ENCODE data around the gene GET4. TPM values are rescaled to one million over a fixed set of nuclear protein-coding genes. Genes with fewer than 3 reads are reported as not detected.
A peak's percentile ranks its signal among the peaks of the same experiment; 100 is the strongest.

The GET4 gene
- total RNA-seq, 1 donor from 2014 or later: 17.2 TPM

GRCh38 chr7:910931-911431, 34.6 kb downstream of the GET4 start:
- Histone ChIP-seq H3K9ac (no peak overlapping the region), H3K36me3 (no peaks in the 10 kb centered on the region), H4K20me1 (ENCODE audit: low read depth) (no peaks in the 10 kb centered on the region), H3K4me2 (no peak overlapping the region), H3K4me1 (no peaks in the 10 kb centered on the region), H3K79me2 (ENCODE audit: low read depth) (no peaks in the 10 kb centered on the region), H3F3A (ENCODE audit: low read depth) (no peaks in the 10 kb centered on the region), H2AFZ (replicated peaks) (no peak overlapping the region), H3K4me3 (no peak overlapping the region), H3K27me3 (peaks cover 50% of the 10 kb centered on the region), H3K27ac (no peak overlapping the region), H3K9me3 (ENCODE audit: low read depth) (no peaks in the 10 kb centered on the region)
- no peak for DNase-seq (ENCODE audit: low spot score)
- no peak overlapping the region for H3K27ac Mint-ChIP-seq
- no peak overlapping the region for H3K4me3 Mint-ChIP-seq
- no peaks in the 10 kb centered on the region for H3K36me3 Mint-ChIP-seq
- H3K9me3 Mint-ChIP-seq: no peaks in the 10 kb centered on the region
- peaks cover 10% of the 10 kb centered on the region for H3K4me1 Mint-ChIP-seq
- TF ChIP-seq EZH2phosphoT487 (IDR thresholded peaks at IDR 0.05): no peak
- no peak for TF ChIP-seq CTCF (IDR thresholded peaks at IDR 0.05)
- TF ChIP-seq EZH2 (IDR thresholded peaks at IDR 0.05): no peak
- peaks cover 20% of the 10 kb centered on the region for H3K27me3 Mint-ChIP-seq (ENCODE audit: insufficient read depth, low read depth)

DNA sequence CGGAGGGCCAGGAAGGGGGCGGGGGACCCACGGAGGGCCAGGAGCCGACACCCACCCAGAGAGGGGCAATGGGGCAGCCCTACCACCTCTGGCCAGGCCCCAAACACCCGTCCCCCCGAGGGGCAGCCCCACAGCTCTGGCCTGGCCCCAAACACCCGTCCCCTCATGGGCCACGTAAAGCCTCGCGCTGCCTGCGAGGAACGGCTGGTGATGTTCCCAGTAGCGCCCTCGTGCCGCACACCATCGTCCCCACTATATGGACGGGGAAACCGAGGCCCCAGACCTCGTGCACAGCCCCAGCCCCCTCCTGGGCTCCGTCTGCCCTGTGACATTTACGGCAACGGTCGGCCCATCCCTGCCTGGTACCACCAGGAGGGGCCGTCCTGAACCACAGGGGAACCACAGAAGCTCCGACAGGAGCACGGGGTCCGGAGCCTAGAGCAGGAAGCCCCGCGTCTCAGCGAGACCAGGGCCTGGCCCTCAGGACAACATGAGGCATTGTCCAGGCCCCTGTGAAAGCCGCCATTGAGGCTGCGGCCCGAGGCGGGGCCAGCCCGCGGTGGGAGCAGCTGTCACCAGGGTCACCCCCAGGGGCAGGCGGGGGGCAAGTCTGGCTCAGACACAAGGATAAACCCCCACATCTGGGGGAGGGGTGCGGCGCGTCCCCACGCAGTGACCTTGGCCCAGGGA, 35.6 kb downstream of the GET4 start:
- peaks cover 40% of the 10 kb centered on the region for H3K27me3 ChIP-seq
- no peaks in the 10 kb centered on the region for H4K20me1 ChIP-seq (ENCODE audit: low read depth)
- no peak overlapping the region for H3K4me2 ChIP-seq
- DNase-seq (ENCODE audit: low spot score): no peak
- H3K4me1 Mint-ChIP-seq: peaks cover 15% of the 10 kb centered on the region
- no peaks in the 10 kb centered on the region for H3K36me3 ChIP-seq
- H3K27ac ChIP-seq: no peak overlapping the region
- no peaks in the 10 kb centered on the region for H3K9me3 ChIP-seq (ENCODE audit: low read depth)
- no peaks in the 10 kb centered on the region for H3K36me3 Mint-ChIP-seq
- no peak overlapping the region for H3K4me3 Mint-ChIP-seq
- no peaks in the 10 kb centered on the region for H3K79me2 ChIP-seq (ENCODE audit: low read depth)
- no peak overlapping the region for H3K4me3 ChIP-seq
- H3F3A ChIP-seq (ENCODE audit: low read depth): no peaks in the 10 kb centered on the region
- TF ChIP-seq CTCF (IDR thresholded peaks at IDR 0.05) (no peak), EZH2 (IDR thresholded peaks at IDR 0.05) (no peak), EZH2phosphoT487 (IDR thresholded peaks at IDR 0.05) (no peak)
- H3K27ac Mint-ChIP-seq: no peak overlapping the region
- H3K9ac ChIP-seq: no peak overlapping the region
- H2AFZ ChIP-seq (replicated peaks): no peak overlapping the region
- no peaks in the 10 kb centered on the region for H3K9me3 Mint-ChIP-seq
- peaks cover 18% of the 10 kb centered on the region for H3K27me3 Mint-ChIP-seq (ENCODE audit: insufficient read depth, low read depth)
- no peaks in the 10 kb centered on the region for H3K4me1 ChIP-seq

DNA sequence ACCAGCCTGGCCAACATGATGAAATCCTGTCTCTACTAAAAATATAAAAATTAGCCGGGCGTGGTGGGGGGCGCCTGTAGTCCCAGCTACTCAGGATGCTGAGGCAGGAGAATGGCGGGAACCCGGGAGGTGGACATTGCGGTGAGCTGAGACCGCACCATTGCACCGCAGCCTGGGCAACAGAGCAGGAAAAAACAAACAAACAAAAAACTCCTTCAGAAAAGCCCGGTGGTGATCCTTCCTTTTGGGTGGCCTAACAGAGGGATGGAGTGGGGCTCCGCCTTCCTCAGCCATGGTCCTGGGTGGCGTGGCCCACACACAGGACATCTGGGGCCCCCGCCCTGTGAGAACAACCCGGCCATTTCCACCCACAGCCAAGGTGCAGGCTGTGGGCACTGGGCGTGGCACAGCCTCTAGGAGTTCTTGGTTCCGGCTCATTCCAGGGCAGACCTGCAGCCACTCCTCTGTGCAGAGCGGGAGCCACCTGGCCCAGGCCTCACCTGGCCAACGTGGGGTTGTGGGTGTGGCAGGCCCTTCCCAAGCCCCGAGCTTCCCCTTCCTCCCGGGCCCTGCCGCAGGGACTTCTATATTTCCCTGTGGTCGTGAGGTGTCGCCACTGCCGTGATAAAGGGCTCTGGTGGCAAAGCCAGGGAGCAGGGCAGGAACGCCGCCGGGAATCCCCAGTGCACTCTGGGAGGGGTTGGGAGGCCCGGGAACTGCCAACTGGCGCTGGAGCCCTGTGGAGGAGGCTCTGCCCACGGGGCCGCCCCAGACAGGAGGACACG, 37.6 kb downstream of the GET4 start:
- no peak for DNase-seq (ENCODE audit: low spot score)
- peaks cover 19% of the 10 kb centered on the region for H3K4me1 Mint-ChIP-seq
- no peaks in the 10 kb centered on the region for H3K79me2 ChIP-seq (ENCODE audit: low read depth)
- no peaks in the 10 kb centered on the region for H4K20me1 ChIP-seq (ENCODE audit: low read depth)
- H3K27me3 ChIP-seq: peaks cover 20% of the 10 kb centered on the region
- H3K27ac Mint-ChIP-seq: no peak overlapping the region
- no peaks in the 10 kb centered on the region for H3F3A ChIP-seq (ENCODE audit: low read depth)
- TF ChIP-seq EZH2 (IDR thresholded peaks at IDR 0.05): no peak
- TF ChIP-seq CTCF (IDR thresholded peaks at IDR 0.05): no peak
- TF ChIP-seq EZH2phosphoT487 (IDR thresholded peaks at IDR 0.05): no peak
- H3K4me2 ChIP-seq: no peak overlapping the region
- peaks cover 16% of the 10 kb centered on the region for H3K27me3 Mint-ChIP-seq (ENCODE audit: insufficient read depth, low read depth)
- H3K27ac ChIP-seq: no peak overlapping the region
- no peaks in the 10 kb centered on the region for H3K36me3 ChIP-seq
- H3K4me3 ChIP-seq: no peak overlapping the region
- peak overlapping the region; percentile 41 for H3K4me3 Mint-ChIP-seq
- H3K9me3 ChIP-seq (ENCODE audit: low read depth): no peaks in the 10 kb centered on the region
- no peaks in the 10 kb centered on the region for H3K4me1 ChIP-seq
- H3K9ac ChIP-seq: no peak overlapping the region
- no peaks in the 10 kb centered on the region for H3K9me3 Mint-ChIP-seq
- no peak overlapping the region for H2AFZ ChIP-seq (replicated peaks)
- no peaks in the 10 kb centered on the region for H3K36me3 Mint-ChIP-seq
